ENCODE measurements around the gene SLC26A3. TPM values are rescaled to one million over a fixed set of nuclear protein-coding genes. Genes with fewer than 3 reads are reported as not detected.
A peak's percentile ranks its signal among the peaks of the same experiment; 100 is the strongest.

Gene SLC26A3
- polyA plus RNA-seq, 10 donors: 0.15 to 0.17 TPM; not detected in 8

DNA sequence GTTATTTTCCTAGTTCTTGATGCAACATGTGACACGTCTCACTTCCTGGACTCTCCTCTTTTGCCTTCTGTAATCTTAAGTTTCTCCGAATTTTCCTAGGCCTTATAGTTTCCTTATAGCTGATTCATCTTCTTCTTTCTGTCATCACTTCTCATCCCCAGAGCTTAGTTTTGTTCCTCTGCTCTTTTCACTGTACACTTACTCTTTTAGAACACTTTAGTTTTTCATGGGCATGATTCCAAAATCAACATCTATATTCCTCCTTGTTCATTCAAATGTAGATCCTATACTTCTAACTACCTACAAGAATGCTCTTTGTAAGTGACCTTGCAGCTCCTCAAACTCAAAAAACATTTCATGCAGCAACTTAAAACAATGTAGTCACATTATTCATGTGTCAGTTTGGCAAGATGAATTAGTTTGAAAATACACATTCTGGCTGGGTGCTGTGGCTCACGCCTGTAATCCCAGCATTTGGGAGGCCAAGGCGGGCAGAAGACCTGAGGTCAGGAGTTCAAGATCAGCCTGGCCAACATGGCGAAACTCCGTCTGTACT, 13.1 kb upstream of the SLC26A3 start:
- DNase-seq: peak; percentile 47 to 73 (median 62)

GRCh38 chr7:107815254-107815882, 12.3 kb upstream of the SLC26A3 start:
- peak in 2 of 3 donors; percentile 0 to 2 for DNase-seq

DNA sequence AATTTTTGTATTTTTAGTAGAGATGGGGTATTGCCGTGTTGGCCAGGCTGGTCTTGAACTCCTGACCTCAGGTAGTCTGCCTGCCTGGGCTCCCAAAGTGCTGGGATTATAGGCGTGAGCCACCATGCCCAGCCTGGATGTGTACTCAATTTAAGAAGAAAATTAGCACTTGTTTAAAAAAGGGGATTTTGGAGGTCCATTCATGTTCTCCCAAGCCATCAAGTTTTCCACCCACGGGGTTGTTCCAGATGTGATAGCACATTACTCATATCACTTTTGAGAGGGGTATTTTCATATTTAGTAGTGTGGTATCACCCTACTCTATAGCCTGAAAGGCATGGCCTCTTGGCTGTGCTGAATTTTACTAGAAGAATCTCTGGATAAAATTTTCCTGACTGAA, 10.5 kb upstream of the SLC26A3 start:
- no peak for DNase-seq

- no peak for DNase-seq
These were observed 8.9 kb upstream of the SLC26A3 start for GRCh38 chr7:107811934-107812333.

DNA sequence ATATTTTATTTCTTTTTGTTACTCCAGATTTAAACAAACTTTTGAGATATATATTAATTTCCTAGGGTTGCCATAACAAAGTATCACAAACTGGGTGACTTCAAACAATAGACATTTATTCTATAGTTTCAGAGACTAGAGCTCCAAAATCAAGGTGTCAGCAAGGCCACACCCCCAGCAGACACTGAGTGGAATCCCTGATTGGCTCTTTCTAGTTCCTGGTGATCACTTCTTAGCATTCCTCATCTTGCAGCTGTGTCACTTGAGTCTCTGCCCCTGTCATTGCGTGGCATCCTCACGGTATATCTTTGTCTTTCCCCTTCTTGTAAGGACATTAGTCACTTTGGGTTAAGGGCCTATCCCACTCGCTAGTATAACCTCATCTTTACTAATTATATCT, 7.6 kb upstream of the SLC26A3 start:
- no peak for DNase-seq

DNA sequence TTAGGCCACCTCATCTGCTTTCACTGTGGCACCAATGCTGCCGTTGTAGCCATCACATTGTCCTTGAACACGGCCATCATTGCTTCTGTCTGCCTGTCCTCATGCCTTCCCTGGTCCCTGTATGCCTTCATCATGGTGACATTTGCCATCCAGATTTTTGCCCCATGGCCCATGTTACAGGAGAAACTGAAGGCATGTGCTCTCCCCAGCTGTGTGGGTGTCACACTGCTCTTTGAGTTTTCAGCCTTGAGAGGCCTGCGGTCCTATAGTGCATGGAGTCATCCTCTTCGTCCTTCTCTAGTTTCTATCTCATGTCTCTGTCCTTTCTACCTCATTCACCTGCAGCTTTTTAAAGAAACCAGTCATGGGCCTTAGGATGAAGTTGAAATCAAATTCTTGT, 6.2 kb upstream of the SLC26A3 start:
- DNase-seq: no peak

- no peak for DNase-seq
These were observed 3.3 kb downstream of the SLC26A3 start for GRCh38 chr7:107799647-107800264.

- no peak for DNase-seq
These were observed 10.7 kb downstream of the SLC26A3 start for GRCh38 chr7:107792364-107792763.

- DNase-seq: no peak
These were observed 13.4 kb downstream of the SLC26A3 start for GRCh38 chr7:107789647-107790046.

GRCh38 chr7:107788662-107789061, 14.4 kb downstream of the SLC26A3 start:
- no peak for DNase-seq

DNA sequence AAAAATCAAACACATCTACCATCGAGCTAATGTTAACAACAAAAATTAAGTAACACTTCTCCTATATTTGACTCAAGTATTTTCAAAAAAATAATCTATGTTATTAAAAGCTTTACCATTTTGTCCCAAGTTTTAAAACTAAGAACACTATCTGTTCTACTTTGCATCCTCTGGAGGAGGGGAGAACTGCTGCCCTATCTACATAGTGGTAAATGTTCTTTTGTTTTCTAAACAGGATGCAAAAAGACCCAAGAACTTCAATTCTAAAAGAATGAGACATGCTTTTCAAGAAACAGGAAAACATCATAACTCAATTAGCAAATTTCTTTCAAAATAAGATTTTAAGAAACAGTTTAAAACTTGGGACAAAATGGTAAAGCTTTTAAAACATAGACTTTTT, 14.8 kb downstream of the SLC26A3 start:
- no peak for DNase-seq

DNA sequence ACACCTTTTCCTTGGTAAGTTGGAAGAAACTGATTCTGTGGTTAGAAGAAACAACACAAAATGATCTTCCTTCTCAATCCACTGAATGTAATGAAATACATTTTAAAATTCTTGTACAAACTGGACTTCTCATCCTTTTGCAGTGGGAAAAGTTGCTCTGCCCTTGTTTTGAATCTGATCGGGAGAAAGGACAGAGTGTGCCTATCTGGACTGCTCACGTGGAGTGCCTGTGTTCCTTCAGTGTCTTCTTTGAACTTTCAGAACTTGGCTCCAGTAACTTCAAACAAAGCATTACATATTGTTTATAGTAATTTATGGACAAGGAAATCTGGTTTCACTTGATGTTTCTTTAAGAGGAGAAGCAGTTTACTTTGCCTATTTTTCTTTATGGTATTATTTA, 17.1 kb downstream of the SLC26A3 start:
- no peak for DNase-seq

DNA sequence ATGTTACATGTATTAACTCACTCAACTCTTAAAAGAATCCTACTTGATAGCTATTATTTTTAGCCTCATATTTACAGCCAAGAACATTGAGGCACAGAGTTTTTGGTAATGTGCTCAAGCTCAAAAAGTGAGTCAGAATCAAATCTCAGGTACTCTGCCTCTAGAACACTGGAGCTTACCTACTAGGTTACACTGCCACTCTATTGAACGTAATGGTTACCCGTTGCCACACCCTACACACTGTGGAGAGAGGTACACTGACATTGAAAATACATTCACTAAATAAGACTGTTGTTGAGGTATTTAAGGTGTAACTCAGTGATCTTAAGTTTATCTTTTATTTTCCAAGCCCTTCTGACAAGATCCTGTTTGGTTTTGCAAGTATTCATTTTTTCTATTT, 17.9 kb downstream of the SLC26A3 start:
- DNase-seq: no peak

DNA sequence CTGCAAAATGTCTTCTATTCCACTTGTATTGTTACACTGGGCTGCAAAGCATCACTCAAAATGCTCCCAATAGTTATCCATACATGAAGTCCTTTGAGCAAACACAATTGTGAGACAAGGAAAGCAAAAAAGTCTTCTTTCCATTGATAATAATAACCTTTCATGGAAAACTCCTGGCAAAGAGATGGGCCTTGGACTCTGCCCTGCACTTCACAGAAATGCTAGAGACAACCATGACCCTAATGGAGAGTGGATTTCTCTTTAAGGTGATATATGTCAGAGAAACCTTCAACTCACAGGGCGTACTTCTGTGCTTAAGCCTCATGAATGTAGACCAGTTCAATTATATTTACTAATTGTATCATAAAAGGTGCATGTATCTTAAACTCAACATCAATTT, 19.4 kb downstream of the SLC26A3 start:
- no peak for DNase-seq

DNA sequence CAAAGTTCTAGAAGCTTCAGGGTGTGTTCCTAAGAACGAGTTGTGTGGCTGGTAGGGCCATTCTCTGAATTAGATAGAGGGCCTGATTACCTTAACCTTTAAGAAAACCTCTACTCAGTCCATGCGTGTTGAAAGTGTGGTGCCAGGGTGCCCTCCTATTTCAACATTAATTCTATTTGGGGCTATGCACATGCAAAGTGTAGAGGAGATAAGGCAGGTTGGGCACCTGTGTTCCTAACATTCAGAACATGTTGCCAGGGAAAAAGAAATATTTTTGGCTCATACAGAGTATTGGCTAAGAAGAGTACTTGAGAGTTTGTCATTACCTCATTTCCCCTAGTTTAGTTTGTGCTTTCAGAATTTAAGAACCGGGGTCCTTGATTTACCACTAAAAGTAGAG, 20.6 kb downstream of the SLC26A3 start:
- DNase-seq: no peak

DNA sequence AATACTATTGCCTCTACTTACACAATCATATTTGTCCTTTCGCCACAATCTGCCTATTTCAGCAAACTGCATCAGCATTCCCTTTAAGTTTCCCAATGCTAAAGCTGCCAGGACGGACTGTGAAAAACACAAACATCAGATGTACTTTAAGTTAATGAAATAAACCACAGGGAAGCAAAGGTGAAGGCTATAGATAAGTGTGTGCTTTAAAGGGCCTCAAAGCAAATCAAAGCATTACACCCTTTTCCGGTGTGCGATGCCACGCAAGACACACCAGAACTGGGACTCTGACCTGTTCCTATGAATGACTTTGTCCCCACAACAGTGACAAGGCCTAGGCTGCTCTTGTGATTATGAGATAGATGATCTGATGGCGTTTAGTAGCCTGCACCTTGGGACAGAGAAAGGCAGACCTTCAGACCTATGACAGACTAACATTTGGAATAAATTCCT, 23.4 kb downstream of the SLC26A3 start:
- peak in 1 of 3 donors; percentile 9 for DNase-seq

- no peak for DNase-seq
These were observed 24.7 kb downstream of the SLC26A3 start for GRCh38 chr7:107778283-107778682.

DNA sequence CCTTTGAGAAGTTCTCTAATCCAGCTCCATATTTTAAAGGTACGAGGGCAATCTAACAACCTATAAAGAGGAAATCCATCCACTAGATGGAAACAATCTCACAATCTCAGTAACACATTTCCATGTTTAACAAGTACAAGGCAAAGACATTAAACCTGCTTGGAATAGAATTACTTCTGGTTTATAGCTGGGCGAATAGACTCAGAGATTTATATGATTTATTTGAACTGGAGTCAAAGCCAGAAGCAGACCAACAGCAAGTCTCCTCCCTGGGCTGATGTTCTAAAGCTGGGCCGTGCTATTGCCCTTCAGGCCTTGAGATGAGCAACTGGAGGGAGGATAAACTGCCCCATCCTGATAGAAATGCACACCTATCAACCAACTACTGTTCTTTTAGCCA, 25.3 kb downstream of the SLC26A3 start:
- no peak for DNase-seq

GRCh38 chr7:107773027-107773426, 30.0 kb downstream of the SLC26A3 start:
- DNase-seq: no peak

DNA sequence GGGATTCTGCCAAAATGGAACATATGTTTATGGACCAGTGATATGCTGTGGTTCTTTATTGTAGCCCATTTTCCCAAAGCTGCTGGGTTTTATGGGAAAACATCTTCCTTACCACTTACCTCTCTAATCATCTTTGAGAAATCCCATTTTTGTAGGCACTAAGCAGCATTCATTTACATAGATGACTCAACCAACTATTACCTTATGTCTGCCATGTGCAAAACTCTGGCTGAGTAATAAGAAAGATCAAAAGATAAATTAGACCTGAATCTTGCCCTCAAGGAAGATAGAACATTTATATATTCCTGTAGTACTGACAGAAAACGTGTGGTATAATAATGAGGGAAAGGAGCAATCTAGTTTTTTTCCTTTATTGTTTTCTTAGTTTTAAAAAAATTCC, 34.8 kb downstream of the SLC26A3 start:
- DNase-seq: no peak

DNA sequence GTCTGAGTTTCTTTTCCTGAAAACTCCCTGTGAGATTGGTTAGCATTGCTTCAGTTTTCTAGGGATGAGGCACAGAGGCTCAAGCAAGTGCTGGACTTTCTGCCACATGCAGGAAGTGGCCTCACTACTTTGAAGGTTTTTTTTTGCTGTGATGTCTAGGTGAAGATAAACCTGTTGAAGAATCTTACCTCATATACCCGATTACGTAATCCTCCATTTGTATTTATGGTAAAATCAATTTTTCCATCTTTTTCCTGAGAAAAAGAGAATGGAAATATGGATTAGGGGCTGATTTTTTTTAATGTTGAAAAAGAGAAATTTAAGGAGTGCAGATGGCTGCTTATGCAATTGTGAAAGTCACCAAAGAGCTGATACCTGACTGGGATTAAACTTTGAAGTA, 35.6 kb downstream of the SLC26A3 start:
- DNase-seq: no peak

DNA sequence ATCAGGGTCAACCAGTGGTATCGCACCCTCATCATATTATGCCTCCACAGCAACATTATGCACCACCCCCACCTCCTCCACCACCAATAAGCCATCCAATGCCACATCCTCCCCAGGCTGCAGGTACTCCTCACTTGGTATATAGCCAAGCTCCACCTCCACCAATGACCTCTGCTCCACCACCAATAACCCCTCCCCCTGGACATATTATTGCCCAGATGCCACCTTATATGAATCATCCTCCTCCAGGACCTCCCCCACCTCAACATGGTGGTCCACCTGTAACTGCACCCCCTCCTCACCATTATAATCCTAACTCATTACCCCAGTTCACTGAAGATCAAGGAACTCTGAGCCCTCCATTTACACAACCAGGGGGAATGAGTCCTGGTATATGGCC, 44.4 kb downstream of the SLC26A3 start:
- no peak for DNase-seq

GRCh38 chr7:107754642-107755041, 48.4 kb downstream of the SLC26A3 start:
- DNase-seq: no peak

DNA sequence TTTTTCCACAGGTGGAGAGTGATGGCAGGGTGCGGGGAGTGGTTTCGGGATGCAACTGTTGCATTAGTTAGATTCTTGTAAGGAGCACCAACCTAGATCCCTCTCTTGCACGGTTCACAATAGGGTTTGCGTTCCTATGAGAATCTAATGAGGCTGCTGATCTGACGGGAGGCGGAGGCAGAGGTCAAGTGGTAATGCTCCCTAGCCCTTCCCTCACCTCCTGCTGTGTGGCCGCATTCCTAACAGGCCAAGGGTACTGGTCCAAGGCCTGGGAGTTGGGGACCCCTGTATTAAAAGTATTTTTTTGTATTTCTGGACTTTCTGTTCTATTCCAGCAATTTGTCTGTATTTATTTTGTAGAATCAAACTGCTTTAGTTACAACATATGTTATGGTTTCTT, 51.9 kb downstream of the SLC26A3 start:
- no peak for DNase-seq
